GM23338 (cell line): ENCODE results near the gene MTOR. TPM values are rescaled to one million over a fixed set of nuclear protein-coding genes. Genes with fewer than 3 reads are reported as not detected.

Experiments
- ATAC-seq: fragments of 200-7000 bp; cut with Tn5 transposase; 3 replicates; pipeline ENCODE4 v1.9.1; 2020
- DNase-seq: peaks from one replicate; pipeline ENCODE4 v3.0.0-alpha.2; 2015; ENCODE audit warnings: low spot score
- H2AFZ ChIP-seq: fragments of 200-600 bp; sonication (generic); 2 replicates; pipeline ENCODE4 v1.8.0; 2016; ENCODE audit warnings: antibody characterized with exemption, mild to moderate bottlenecking, moderate library complexity
- H3F3A ChIP-seq: fragments of 200-600 bp; sonication (generic); replicated peaks from 2 replicates; pipeline ENCODE4 v1.8.0; 2017; ENCODE audit warnings: antibody characterized with exemption, mixed run types, low read depth
- H3K27ac ChIP-seq: fragments of 200-600 bp; sonication (generic); 2 replicates; pipeline ENCODE4 v1.6.1; 2016; ENCODE audit warnings: low read depth
- H3K27me3 ChIP-seq: fragments of 200-600 bp; sonication (generic); 2 replicates; pipeline ENCODE4 v1.8.0; 2016; ENCODE audit warnings: mild to moderate bottlenecking, mixed run types, moderate library complexity; ENCODE audit not compliant: insufficient read depth
- H3K36me3 ChIP-seq: fragments of 200-600 bp; sonication (generic); 2 replicates; pipeline ENCODE4 v1.8.0; 2016; ENCODE audit warnings: mild to moderate bottlenecking; ENCODE audit not compliant: insufficient read depth
- H3K4me1 ChIP-seq: fragments of 200-600 bp; sonication (generic); 2 replicates; pipeline ENCODE4 v1.8.0; 2016; ENCODE audit warnings: mild to moderate bottlenecking, moderate library complexity; ENCODE audit not compliant: insufficient read depth
- H3K4me2 ChIP-seq: fragments of 200-600 bp; sonication (generic); 2 replicates; pipeline ENCODE4 v1.7.1; 2017; ENCODE audit warnings: mixed run types
- H3K4me3 ChIP-seq: fragments of 200-600 bp; sonication (generic); 2 replicates; pipeline ENCODE4 v1.6.1; 2016; ENCODE audit warnings: mixed run types
- H3K79me2 ChIP-seq: fragments of 200-600 bp; sonication (generic); replicated peaks from 2 replicates; pipeline ENCODE4 v1.8.0; 2017; ENCODE audit warnings: mild to moderate bottlenecking; ENCODE audit not compliant: insufficient read depth
- H3K9me2 ChIP-seq: fragments of 200-600 bp; sonication (generic); 2 replicates; pipeline ENCODE4 v1.8.0; 2017; ENCODE audit not compliant: insufficient read depth
- H4K20me1 ChIP-seq: fragments of 200-600 bp; sonication (generic); replicated peaks from 2 replicates; pipeline ENCODE4 v1.8.0; 2017; ENCODE audit warnings: mild to moderate bottlenecking; ENCODE audit not compliant: insufficient read depth
- H3K27ac Mint-ChIP-seq: 2 replicates; pipeline ENCODE4 v1.8.0; 2020; ENCODE audit warnings: inconsistent platforms, mild to moderate bottlenecking, moderate library complexity, mixed read lengths
- H3K27me3 Mint-ChIP-seq: 3 replicates; pipeline ENCODE4 v1.8.0; 2022; ENCODE audit warnings: low read depth, mild to moderate bottlenecking, moderate library complexity, mixed read lengths, inconsistent platforms; ENCODE audit not compliant: insufficient read depth, poor library complexity
- H3K36me3 Mint-ChIP-seq: 3 replicates; pipeline ENCODE4 v1.8.0; 2021; ENCODE audit warnings: low read depth, mild to moderate bottlenecking, inconsistent platforms, moderate library complexity, mixed read lengths
- H3K4me1 Mint-ChIP-seq: 3 replicates; pipeline ENCODE4 v1.8.0; 2020; ENCODE audit warnings: mild to moderate bottlenecking, inconsistent platforms, mixed read lengths
- H3K4me3 Mint-ChIP-seq: 3 replicates; pipeline ENCODE4 v1.8.0; 2021; ENCODE audit warnings: moderate library complexity, mild to moderate bottlenecking, inconsistent platforms, mixed read lengths
- H3K9me3 Mint-ChIP-seq: 3 replicates; pipeline ENCODE4 v1.8.0; 2020; ENCODE audit warnings: moderate library complexity, mild to moderate bottlenecking, inconsistent platforms, mixed read lengths
- ETS1 ChIP-seq: IDR thresholded peaks from 2 replicates; pipeline ENCODE4 v1.6.1; 2016; ENCODE audit warnings: antibody characterized with exemption
- EZH2 ChIP-seq: fragments of 200-600 bp; sonication (generic); IDR thresholded peaks from one replicate; pipeline ENCODE4 v1.8.0; 2017; ENCODE audit warnings: antibody characterized with exemption, mild to moderate bottlenecking, low read depth; ENCODE audit not compliant: unreplicated experiment
- EZH2phosphoT487 ChIP-seq: fragments of 200-600 bp; sonication (generic); IDR thresholded peaks from one replicate; pipeline ENCODE4 v1.8.1; 2018; ENCODE audit warnings: antibody characterized with exemption; ENCODE audit not compliant: unreplicated experiment
- JUNB ChIP-seq: IDR thresholded peaks from one replicate; pipeline ENCODE4 v1.6.1; 2016; ENCODE audit warnings: antibody characterized with exemption; ENCODE audit not compliant: unreplicated experiment
- NANOG ChIP-seq: IDR thresholded peaks from 2 replicates; pipeline ENCODE4 v1.6.1; 2016; ENCODE audit warnings: antibody characterized with exemption, borderline replicate concordance
- POLR2AphosphoS5 ChIP-seq: IDR thresholded peaks from 2 replicates; pipeline ENCODE4 v1.6.1; 2016; ENCODE audit warnings: antibody characterized with exemption, low read depth
- REST ChIP-seq: IDR thresholded peaks from one replicate; pipeline ENCODE4 v1.6.1; 2018; ENCODE audit warnings: antibody characterized with exemption; ENCODE audit not compliant: unreplicated experiment
- STAT1 ChIP-seq: IDR thresholded peaks from one replicate; pipeline ENCODE4 v1.6.1; 2016; ENCODE audit warnings: antibody characterized with exemption; ENCODE audit not compliant: unreplicated experiment
- ZNF462 ChIP-seq: fragments of 250-450 bp; sonication (Bioruptor Pico); IDR thresholded peaks from 2 replicates; pipeline ENCODE4 v1.5.0; 2020; ENCODE audit warnings: mild to moderate bottlenecking, moderate library complexity
- polyA plus RNA-seq: library from polyadenylated mRNA; unstranded; fragments of >200 nt; fragmentation: Nextera tagmentation; extraction: Ambion mirVana; gene quantifications from 2 replicates; pipeline ENCODE4 v1.2.1, GENCODE V29; 2016
- total RNA-seq: library from RNA; depleted of rRNA; stranded (reverse); fragments of >200 nt; shearing (Covaris generic); gene quantifications from 2 replicates; pipeline ENCODE4 v1.2.3, GENCODE V29; 2014

Gene MTOR
- total and polyA plus RNA-seq, 2 experiments from 2014 or later = 22.8 to 98.0 TPM

DNA sequence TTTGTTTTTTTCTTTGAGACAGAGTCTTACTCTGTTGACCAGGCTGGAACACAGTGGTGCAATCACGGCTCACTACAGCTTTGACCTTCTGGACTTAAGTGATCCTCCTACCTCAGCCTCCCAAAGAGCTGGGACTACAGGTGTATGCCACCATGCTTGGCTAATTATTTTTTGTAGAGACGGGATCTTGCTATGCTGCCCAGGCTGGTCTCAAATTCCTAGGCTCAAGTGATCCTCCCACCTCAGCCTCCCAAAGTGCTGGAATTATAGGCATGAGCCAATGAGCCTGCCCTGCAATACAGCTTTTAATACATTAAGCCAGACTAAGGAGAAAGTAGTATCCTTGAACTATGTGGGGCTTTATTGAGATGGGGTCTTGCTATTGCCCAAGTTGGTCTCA, 146.0 kb downstream of the MTOR start:
- Histone ChIP-seq H2AFZ (no peak overlapping the region), H3K79me2 (no peaks in the 10 kb centered on the region), H4K20me1 (peaks cover 4% of the 10 kb centered on the region; the same call in 1 of the 2 replicates), H3F3A (no peaks in the 10 kb centered on the region), H3K36me3 (peaks cover 25% of the 10 kb centered on the region), H3K27ac (no peak overlapping the region), H3K27me3 (no peaks in the 10 kb centered on the region), H3K4me3 (no peak overlapping the region), H3K4me1 (no peaks in the 10 kb centered on the region), H3K4me2 (no peak overlapping the region), H3K9me2 (no peaks in the 10 kb centered on the region)
- Mint-ChIP-seq H3K4me3 (no peak overlapping the region), H3K9me3 (no peaks in the 10 kb centered on the region), H3K27me3 (peaks cover 6% of the 10 kb centered on the region), H3K4me1 (no peaks in the 10 kb centered on the region), H3K27ac (no peak overlapping the region), H3K36me3 (peaks cover 58% of the 10 kb centered on the region)
- ATAC-seq (no peak), DNase-seq (no peak)
- TF ChIP-seq ZNF462 (CRISPR knock-in tag) (no peak), JUNB (no peak), STAT1 (no peak), EZH2 (no peak)

DNA sequence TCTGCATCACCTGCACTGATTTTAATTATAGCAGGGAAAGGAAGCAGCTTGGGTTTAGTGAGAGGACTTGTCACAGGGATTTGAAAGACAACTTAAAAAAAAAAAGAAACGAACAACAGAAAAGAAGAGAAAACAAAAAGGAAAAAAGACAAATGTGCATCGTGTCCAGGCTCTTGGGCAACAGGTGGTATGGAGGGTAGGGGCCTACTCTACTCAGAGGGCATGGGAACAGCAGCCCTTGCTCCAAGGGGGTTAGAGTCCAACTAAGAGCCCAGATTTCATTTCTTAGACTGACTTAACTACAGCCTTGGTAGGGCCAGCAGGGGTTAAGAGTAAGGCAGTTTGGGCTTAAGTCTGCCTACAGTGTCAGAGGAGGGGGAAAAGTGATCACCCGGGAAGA, 147.4 kb downstream of the MTOR start:
- H3K36me3 ChIP-seq = peaks cover 20% of the 10 kb centered on the region
- no peaks in the 10 kb centered on the region for H3K9me3 Mint-ChIP-seq

More for the DNA sequence above, 147.4 kb downstream of the MTOR start:
- Mint-ChIP-seq H3K4me3 (no peak overlapping the region), H3K27ac (no peak overlapping the region), H3K4me1 (no peaks in the 10 kb centered on the region), H3K36me3 (peaks cover 56% of the 10 kb centered on the region), H3K27me3 (peaks cover 6% of the 10 kb centered on the region)
- no peaks in the 10 kb centered on the region for H3K4me1 ChIP-seq
- no peak overlapping the region for H3K4me3 ChIP-seq
- DNase-seq (no peak), ATAC-seq (no peak)
- TF ChIP-seq EZH2 (no peak), NANOG (no peak), JUNB (no peak), POLR2AphosphoS5 (no peak), EZH2phosphoT487 (no peak), REST (no peak), ETS1 (no peak)
- H3K4me2 ChIP-seq = no peak overlapping the region
- H3K27ac ChIP-seq = no peak overlapping the region
- H2AFZ ChIP-seq = no peak overlapping the region
- H3F3A ChIP-seq = no peaks in the 10 kb centered on the region
- no peaks in the 10 kb centered on the region for H3K79me2 ChIP-seq
- no peaks in the 10 kb centered on the region for H3K27me3 ChIP-seq
- H3K9me2 ChIP-seq = no peaks in the 10 kb centered on the region
- H4K20me1 ChIP-seq = peaks cover 4% of the 10 kb centered on the region; the same call in 1 of the 2 replicates
